ENCODE data around the gene COL9A3. TPM values are rescaled to one million over a fixed set of nuclear protein-coding genes. Genes with fewer than 3 reads are reported as not detected.

The COL9A3 gene
- total RNA-seq, 1 experiment from 2014 or later: 150 TPM

- Histone ChIP-seq H3K27ac (ENCODE audit: insufficient read length, low read depth, low read length) (no peak overlapping the region), H3K79me2 (ENCODE audit: insufficient read depth, low read length) (no peaks in the 10 kb centered on the region), H3K56ac (ENCODE audit: insufficient read length, low read depth, low read length) (no peak overlapping the region), H2AK5ac (ENCODE audit: insufficient read length, low read length) (no peak overlapping the region), H2AFZ (ENCODE audit: low read length) (no peak overlapping the region), H3T11ph (ENCODE audit: low read length) (no peak overlapping the region), H4K8ac (replicated peaks; ENCODE audit: insufficient read length, low read depth, low read length) (no peak overlapping the region), H4K20me1 (ENCODE audit: control insufficient read depth, insufficient read depth, insufficient read length) (no peaks in the 10 kb centered on the region), H2BK12ac (ENCODE audit: insufficient read length, low read depth, low read length) (no peak overlapping the region), H3K27me3 (ENCODE audit: insufficient read depth, low read length) (no peaks in the 10 kb centered on the region), H3K9me3 (ENCODE audit: control insufficient read depth, low read depth, low read length) (no peaks in the 10 kb centered on the region), H4K91ac (ENCODE audit: insufficient read length, low read depth, low read length) (no peak overlapping the region), H2BK15ac (ENCODE audit: low read depth, low read length) (no peak overlapping the region), H3K4me1 (ENCODE audit: insufficient read depth, low read length) (no peaks in the 10 kb centered on the region), H4K5ac (ENCODE audit: insufficient read length, low read depth, low read length) (no peak overlapping the region), H3K4me2 (ENCODE audit: insufficient read depth, insufficient read length, low read length) (peak overlapping the region; percentile 22), H3K79me1 (ENCODE audit: insufficient read depth, low read depth, low read length, poor library complexity, severe bottlenecking) (no peaks in the 10 kb centered on the region), H3K14ac (ENCODE audit: insufficient read depth, low read length) (no peak overlapping the region), H3K23me2 (ENCODE audit: insufficient read length, low read depth, low read length, poor library complexity, severe bottlenecking) (peaks cover 4% of the 10 kb centered on the region), H2BK120ac (ENCODE audit: low read depth, low read length, poor library complexity, severe bottlenecking) (no peak overlapping the region), H2BK20ac (ENCODE audit: low read depth, low read length, poor library complexity, severe bottlenecking) (no peak overlapping the region), H3K23ac (ENCODE audit: insufficient read length, low read depth, low read length) (no peak overlapping the region), H3K18ac (ENCODE audit: insufficient read length, low read depth, low read length) (no peak overlapping the region), H2BK5ac (ENCODE audit: insufficient read length, low read length) (no peak overlapping the region), H3K4ac (ENCODE audit: low read depth, low read length) (no peak overlapping the region), H3K9ac (ENCODE audit: extremely low read depth, insufficient read length, low read length) (no peak overlapping the region)
- Mint-ChIP-seq H3K4me1 (peaks cover 9 to 14% of the 10 kb centered on the region in 2 experiments; a peak in 2 of 4 replicates), H3K27ac (0 out of 7 replicates have a peak overlapping the region, but pooled peaks of 1 of the 3 experiments have one; percentile 77), H3K36me3 (ENCODE audit: insufficient read depth in 1 of 3, low read depth in 3 of 3) (peaks cover 13 to 38% (median 34%) of the 10 kb centered on the region in 3 experiments), H3K27me3 (ENCODE audit: low read depth) (peaks cover 20% of the 10 kb centered on the region), H3K4me3 (peak overlapping the region; percentile 74 to 88), H3K9me3 (no peaks in the 10 kb centered on the region)
- no CpG with 5 or more reads among the region's 53 CpGs for WGBS (ENCODE audit: extremely low coverage, insufficient read length, low lambda C conversion rate)
- no peak for DNase-seq
- TF ChIP-seq CTCF (conservative IDR thresholded peaks at IDR 0.05): no peak
Measured at GRCh38 chr20:62796699-62797491, 20.0 kb upstream of the COL9A3 start.

All from H9 (cell line).